ENCODE data around the gene TANGO2. TPM values are rescaled to one million over a fixed set of nuclear protein-coding genes. Genes with fewer than 3 reads are reported as not detected.

TANGO2 gene
- total and polyA plus RNA-seq, 2 of the 8 experiments (the other 6 are each of a cell fraction or from before 2014, with no cell fraction given): 10.1 to 18.4 TPM

- TF ChIP-seq KDM1A (IDR thresholded peaks at IDR 0.05; ENCODE audit: borderline replicate concordance, low read length) (no peak), POLR2A (IDR thresholded peaks at IDR 0.05; ENCODE audit: control extremely low read depth in 1 of 2, low read depth in 2 of 2, low read length in 2 of 2) (no peak)
These were observed 7.3 kb downstream of the TANGO2 start (continued) for GRCh38 chr22:20027966-20028854.

Measured in H1 (cell line).